Fibroblast of the aortic adventitia (primary cell): ENCODE data around the gene IMPACT. TPM values are rescaled to one million over a fixed set of nuclear protein-coding genes. Genes with fewer than 3 reads are reported as not detected.
A peak's percentile ranks its signal among the peaks of the same experiment; 100 is the strongest.

Experiments
- DNase-seq: peaks from one replicate; pipeline ENCODE4 v3.0.0-alpha.2; 2010; ENCODE audit warnings: low read depth
- H3K4me3 ChIP-seq: 2 replicates; pipeline ENCODE4 v1.5.1; 2011; ENCODE audit warnings: low read depth, mild to moderate bottlenecking, control low read depth, low read length, moderate library complexity
- CTCF ChIP-seq: IDR thresholded peaks from 2 replicates; pipeline ENCODE4 v1.5.1; 2011; ENCODE audit warnings: mild to moderate bottlenecking, low read length, control low read depth, inconsistent platforms; ENCODE audit not compliant: insufficient read depth
- total RNA-seq: library from RNA; depleted of rRNA; stranded (reverse); fragments of >200 nt; gene quantifications from 2 replicates; pipeline ENCODE4 v1.2.3, GENCODE V29; 2012; ENCODE audit warnings: low replicate concordance

IMPACT gene
- total RNA-seq, 1 donor, result 48.3 TPM

- no peak for DNase-seq
- no peak overlapping the region for H3K4me3 ChIP-seq
- TF ChIP-seq CTCF, result no peak
These were observed 9.0 kb upstream of the IMPACT start for GRCh38 chr18:24417480-24417879.

- TF ChIP-seq CTCF, result no peak
- H3K4me3 ChIP-seq, result no peak overlapping the region
- DNase-seq, result no peak
These were observed 5.9 kb upstream of the IMPACT start for GRCh38 chr18:24420551-24420950.

- DNase-seq, result no peak
These were observed 4.6 kb upstream of the IMPACT start for GRCh38 chr18:24421831-24422230.

GRCh38 chr18:24426073-24426397, 435 bp upstream of the IMPACT start:
- TF ChIP-seq CTCF, result no peak

More at GRCh38 chr18:24421831-24422230, 4.6 kb upstream of the IMPACT start:
- TF ChIP-seq CTCF, result no peak
- no peak overlapping the region for H3K4me3 ChIP-seq

GRCh38 chr18:24427484-24427883, 1.0 kb downstream of the IMPACT start:
- DNase-seq, result peak; percentile 11
- TF ChIP-seq CTCF, result no peak
- H3K4me3 ChIP-seq, result peak overlapping the region; percentile 77

More at GRCh38 chr18:24426073-24426397, 435 bp upstream of the IMPACT start:
- H3K4me3 ChIP-seq, result peak overlapping the region; percentile 77
- no peak for DNase-seq

- TF ChIP-seq CTCF, result no peak
- DNase-seq, result no peak
- H3K4me3 ChIP-seq, result no peak overlapping the region
These were observed 2.2 kb downstream of the IMPACT start for GRCh38 chr18:24428709-24429108.

GRCh38 chr18:24429188-24429587, 2.7 kb downstream of the IMPACT start:
- DNase-seq, result no peak
- H3K4me3 ChIP-seq, result no peak overlapping the region
- no peak for TF ChIP-seq CTCF
